ENCODE measurements around the gene CCL4L2.
"Not testable (repeated sequence)": the region's sequence is repeated elsewhere in the genome, so short reads cannot be mapped to it uniquely, and the experiment has no call there.

CCL4L2 gene

GRCh38 chr17:36210439-36211211, at the start of gene CCL4L2:
Gene CCL4L2, plus strand, starts transcription at chr17:36211063.
- DNase-seq = not testable (repeated sequence)

- not testable (repeated sequence) for DNase-seq
Observed at GRCh38 chr17:36168836-36169235, 42.0 kb upstream of the CCL4L2 start.

- not testable (repeated sequence) for DNase-seq
Observed at GRCh38 chr17:36176536-36176935, 34.3 kb upstream of the CCL4L2 start, which contains the start of gene TBC1D3B. Gene TBC1D3B, minus strand, starts transcription at chr17:36176636. Its CDS starts 1,586 bp downstream, at chr17:36175050.

GRCh38 chr17:36181446-36182175, 29.3 kb upstream of the CCL4L2 start:
- DNase-seq = not testable (repeated sequence)

- DNase-seq = no peak
Observed at GRCh38 chr17:36182176-36183000, 28.5 kb upstream of the CCL4L2 start.

GRCh38 chr17:36183001-36183971, 27.6 kb upstream of the CCL4L2 start:
- DNase-seq = no peak

GRCh38 chr17:36184023-36184765, 26.7 kb upstream of the CCL4L2 start:
- no peak for DNase-seq

GRCh38 chr17:36185416-36185815, 25.4 kb upstream of the CCL4L2 start:
- DNase-seq = no peak

GRCh38 chr17:36186810-36187763, 23.8 kb upstream of the CCL4L2 start:
- DNase-seq = not testable (repeated sequence)

- not testable (repeated sequence) for DNase-seq
Observed at GRCh38 chr17:36187943-36188665, 22.8 kb upstream of the CCL4L2 start.

GRCh38 chr17:36188891-36189306, 22.0 kb upstream of the CCL4L2 start:
- no peak for DNase-seq

- not testable (repeated sequence) for DNase-seq
Observed at GRCh38 chr17:36189993-36190392, 20.9 kb upstream of the CCL4L2 start.

- DNase-seq = not testable (repeated sequence)
Observed at GRCh38 chr17:36190549-36191330, 20.1 kb upstream of the CCL4L2 start.

GRCh38 chr17:36193216-36193775, 17.6 kb upstream of the CCL4L2 start:
- DNase-seq = no peak

GRCh38 chr17:36194147-36194831, 16.6 kb upstream of the CCL4L2 start:
- not testable (repeated sequence) for DNase-seq

- not testable (repeated sequence) for DNase-seq
Observed at GRCh38 chr17:36194832-36195433, 15.9 kb upstream of the CCL4L2 start.
